Measurements from ENCODE around the gene TENM4. TPM values are rescaled to one million over a fixed set of nuclear protein-coding genes. Genes with fewer than 3 reads are reported as not detected.

TENM4 gene
- total RNA-seq, 2 experiments from 2014 or later = not detected

- intact Hi-C loops (cut with micrococcal nuclease) = no loop called here
- POLR2A ChIA-PET = no interaction called here
Observed at GRCh38 chr11:79050786-79051185, 390.0 kb downstream of the TENM4 start.

GRCh38 chr11:79049741-79050179, 391.1 kb downstream of the TENM4 start:
- intact Hi-C loops (cut with micrococcal nuclease) = no loop called here
- Mint-ChIP-seq H3K9me3 (no peaks in the 10 kb centered on the region), H3K4me3 (no peak overlapping the region), H3K4me1 (ENCODE audit: low read depth) (peaks cover 3% of the 10 kb centered on the region), H3K27me3 (peaks cover 2% of the 10 kb centered on the region), H3K36me3 (no peaks in the 10 kb centered on the region), H3K27ac (no peak overlapping the region)
- POLR2A ChIA-PET = no interaction called here
- CTCF ChIA-PET = no interaction called here
- no peak for DNase-seq

More at GRCh38 chr11:79050786-79051185, 390.0 kb downstream of the TENM4 start:
- no peak overlapping the region for H3K27ac Mint-ChIP-seq
- H3K4me3 Mint-ChIP-seq = no peak overlapping the region
- H3K36me3 Mint-ChIP-seq = no peaks in the 10 kb centered on the region
- DNase-seq = no peak
- H3K27me3 Mint-ChIP-seq = peaks cover under 1% of the 10 kb centered on the region
- CTCF ChIA-PET = no interaction called here
- peaks cover 1% of the 10 kb centered on the region for H3K4me1 Mint-ChIP-seq (ENCODE audit: low read depth)
- no peaks in the 10 kb centered on the region for H3K9me3 Mint-ChIP-seq

- Mint-ChIP-seq H3K27me3 (peaks cover 2% of the 10 kb centered on the region), H3K27ac (no peak overlapping the region), H3K4me1 (ENCODE audit: low read depth) (peaks cover 3% of the 10 kb centered on the region), H3K4me3 (no peak overlapping the region), H3K9me3 (no peaks in the 10 kb centered on the region), H3K36me3 (no peaks in the 10 kb centered on the region)
- intact Hi-C loops (cut with micrococcal nuclease) = no loop called here
- CTCF ChIA-PET = no interaction called here
- POLR2A ChIA-PET = no interaction called here
- no peak for DNase-seq
Observed at GRCh38 chr11:79047980-79048379, 392.9 kb downstream of the TENM4 start.

DNA sequence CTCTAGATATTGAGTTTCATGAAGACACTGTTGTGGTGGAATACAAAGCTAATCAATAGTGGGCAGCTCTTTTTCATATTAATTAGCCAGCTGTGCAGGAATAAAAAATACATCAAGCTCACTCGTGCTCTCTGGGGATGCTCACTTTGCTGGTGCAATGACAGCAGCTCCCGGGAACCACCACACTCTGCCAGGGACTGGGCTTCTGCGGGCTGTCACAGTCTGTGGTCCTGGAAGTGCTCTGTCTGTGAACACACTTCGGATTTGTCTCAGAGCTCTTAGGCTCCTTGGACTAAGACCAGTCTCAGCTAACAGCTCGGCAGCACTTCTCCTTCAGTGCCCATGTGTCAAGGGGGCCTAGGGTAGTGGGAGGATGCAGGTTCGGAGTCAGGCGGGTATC, 393.5 kb downstream of the TENM4 start:
- ChIA-PET POLR2A (no interaction called here), CTCF (no interaction called here)
- H3K27me3 Mint-ChIP-seq = peaks cover 2% of the 10 kb centered on the region
- H3K36me3 Mint-ChIP-seq = no peaks in the 10 kb centered on the region
- no peak for DNase-seq
- H3K4me3 Mint-ChIP-seq = no peak overlapping the region
- no peaks in the 10 kb centered on the region for H3K9me3 Mint-ChIP-seq
- intact Hi-C loops (cut with micrococcal nuclease) = no loop called here
- H3K4me1 Mint-ChIP-seq (ENCODE audit: low read depth) = peaks cover 3% of the 10 kb centered on the region
- H3K27ac Mint-ChIP-seq = no peak overlapping the region

DNA sequence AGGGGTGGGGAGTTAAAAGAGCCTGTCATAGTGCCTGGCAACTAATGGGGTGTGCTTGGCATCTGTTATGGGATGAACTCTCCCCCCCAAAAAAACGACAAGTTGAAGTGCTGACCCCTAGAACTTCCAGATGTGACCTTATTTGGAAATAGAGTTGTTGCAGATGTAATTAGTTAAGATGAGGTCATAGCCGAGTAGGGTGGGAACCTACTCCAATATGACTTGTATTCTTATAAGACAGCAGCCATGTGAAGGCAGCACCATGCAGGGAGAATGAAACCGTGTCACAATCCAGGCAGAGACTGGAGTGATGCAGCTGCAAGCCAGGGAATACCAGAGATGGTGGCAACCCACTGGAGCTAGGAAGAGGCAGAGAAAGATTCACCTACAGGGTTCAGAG, 394.5 kb downstream of the TENM4 start:
- ChIA-PET CTCF (no interaction called here), POLR2A (no interaction called here)
- H3K4me1 Mint-ChIP-seq (ENCODE audit: low read depth) = peaks cover 3% of the 10 kb centered on the region
- no peaks in the 10 kb centered on the region for H3K36me3 Mint-ChIP-seq
- H3K27me3 Mint-ChIP-seq = peaks cover 2% of the 10 kb centered on the region
- intact Hi-C loops (cut with micrococcal nuclease) = no loop called here
- DNase-seq = no peak
- no peak overlapping the region for H3K4me3 Mint-ChIP-seq
- H3K27ac Mint-ChIP-seq = no peak overlapping the region
- no peaks in the 10 kb centered on the region for H3K9me3 Mint-ChIP-seq

DNA sequence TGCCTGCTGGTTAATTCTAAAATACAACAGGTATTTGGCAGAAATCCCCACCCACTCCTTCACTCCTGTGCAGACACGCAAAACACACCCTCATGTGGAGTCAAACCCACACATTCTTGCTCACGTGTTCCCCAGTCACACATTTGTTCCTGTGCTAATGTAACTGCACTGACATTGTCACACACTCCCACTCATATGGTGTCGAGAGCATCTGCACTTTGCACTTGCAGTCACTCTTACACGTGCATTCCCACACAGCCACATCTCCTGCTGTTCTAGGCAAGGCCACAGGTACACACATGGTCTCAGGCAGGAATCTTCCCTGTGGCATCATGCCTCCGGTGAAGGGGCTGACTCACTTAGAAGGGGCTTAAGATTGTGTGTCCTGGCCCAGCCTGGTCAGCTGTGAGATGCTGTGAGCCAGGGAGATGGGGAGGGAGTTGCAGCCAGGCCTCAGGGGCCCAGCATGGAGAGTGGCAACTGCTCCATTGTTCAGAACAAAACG, 395.0 kb downstream of the TENM4 start:
- H3K4me3 Mint-ChIP-seq = no peak overlapping the region
- ChIA-PET POLR2A (no interaction called here), CTCF (no interaction called here)
- intact Hi-C loops (cut with micrococcal nuclease) = no loop called here
- peaks cover 3% of the 10 kb centered on the region for H3K4me1 Mint-ChIP-seq (ENCODE audit: low read depth)
- H3K36me3 Mint-ChIP-seq = no peaks in the 10 kb centered on the region
- H3K27ac Mint-ChIP-seq = no peak overlapping the region
- H3K9me3 Mint-ChIP-seq = no peaks in the 10 kb centered on the region
- DNase-seq = no peak
- peaks cover 2% of the 10 kb centered on the region for H3K27me3 Mint-ChIP-seq

DNA sequence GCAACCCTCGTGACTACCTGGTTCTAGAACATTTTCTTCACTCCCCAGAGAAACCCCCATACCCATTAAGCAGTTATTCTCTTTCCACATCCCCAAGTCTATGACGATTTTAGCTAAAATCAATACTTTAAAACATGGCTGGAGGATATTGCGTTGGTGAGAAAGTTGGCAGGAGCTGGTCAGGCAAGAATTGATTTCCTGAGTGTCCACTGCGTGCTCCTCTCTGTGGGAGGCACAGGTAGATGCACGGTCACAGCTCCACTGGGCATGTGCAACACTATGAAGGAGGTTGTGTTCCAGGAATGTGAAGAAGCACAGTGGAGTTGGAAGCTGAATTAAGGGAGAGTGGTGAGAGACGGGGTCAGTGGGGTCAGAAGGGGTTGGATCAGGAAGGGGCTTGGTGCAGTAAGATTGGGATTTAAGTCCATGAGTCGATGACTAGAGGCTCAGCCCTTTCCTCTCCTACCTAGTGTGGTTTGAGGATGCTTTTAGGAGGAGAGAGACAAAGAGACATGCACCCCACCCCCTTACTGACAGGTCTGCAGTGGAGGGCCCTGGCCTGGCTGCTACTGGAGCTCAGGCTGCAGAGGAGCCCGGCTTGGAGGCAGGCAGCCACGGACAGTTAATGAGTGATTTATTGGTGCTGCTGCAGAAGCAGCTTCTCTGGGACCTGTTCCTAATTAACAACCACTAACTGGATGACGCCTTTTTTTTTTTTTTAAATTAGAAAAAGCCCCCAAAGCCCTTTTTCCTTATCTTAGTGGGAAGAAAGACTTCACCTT, 395.6 kb downstream of the TENM4 start:
- H3K27ac Mint-ChIP-seq = no peak overlapping the region
- ChIA-PET POLR2A (no interaction called here), CTCF (no interaction called here)
- peaks cover 3% of the 10 kb centered on the region for H3K4me1 Mint-ChIP-seq (ENCODE audit: low read depth)
- H3K9me3 Mint-ChIP-seq = no peaks in the 10 kb centered on the region
- no peak for DNase-seq
- intact Hi-C loops (cut with micrococcal nuclease) = no loop called here
- H3K4me3 Mint-ChIP-seq = no peak overlapping the region
- H3K36me3 Mint-ChIP-seq = no peaks in the 10 kb centered on the region
- H3K27me3 Mint-ChIP-seq = peaks cover 2% of the 10 kb centered on the region

DNA sequence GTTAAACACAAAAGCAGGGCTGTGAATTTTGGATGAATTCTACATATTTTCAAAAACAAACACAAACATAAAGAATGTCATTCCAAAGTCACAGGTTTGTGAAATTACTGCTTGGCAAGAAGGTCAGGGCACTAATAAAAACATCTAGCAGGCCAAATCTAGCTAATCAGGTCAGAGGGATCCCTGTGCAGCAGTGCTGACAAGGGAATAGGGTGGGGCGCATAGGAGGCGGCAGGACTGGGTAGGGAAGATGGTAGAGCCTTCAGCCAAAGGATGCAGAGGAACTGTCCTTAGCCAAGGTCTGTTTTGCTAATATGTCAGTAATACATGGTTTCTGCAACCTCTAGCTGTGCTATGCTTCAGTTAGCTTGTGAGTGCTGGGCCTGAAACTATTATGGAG, 396.6 kb downstream of the TENM4 start:
- POLR2A ChIA-PET = no interaction called here
- Mint-ChIP-seq H3K4me3 (no peak overlapping the region), H3K36me3 (no peaks in the 10 kb centered on the region), H3K9me3 (no peaks in the 10 kb centered on the region), H3K27ac (no peak overlapping the region), H3K27me3 (peaks cover 2% of the 10 kb centered on the region), H3K4me1 (ENCODE audit: low read depth) (peaks cover 3% of the 10 kb centered on the region)
- CTCF ChIA-PET = no interaction called here
- intact Hi-C loops (cut with micrococcal nuclease) = no loop called here
- no peak for DNase-seq

DNA sequence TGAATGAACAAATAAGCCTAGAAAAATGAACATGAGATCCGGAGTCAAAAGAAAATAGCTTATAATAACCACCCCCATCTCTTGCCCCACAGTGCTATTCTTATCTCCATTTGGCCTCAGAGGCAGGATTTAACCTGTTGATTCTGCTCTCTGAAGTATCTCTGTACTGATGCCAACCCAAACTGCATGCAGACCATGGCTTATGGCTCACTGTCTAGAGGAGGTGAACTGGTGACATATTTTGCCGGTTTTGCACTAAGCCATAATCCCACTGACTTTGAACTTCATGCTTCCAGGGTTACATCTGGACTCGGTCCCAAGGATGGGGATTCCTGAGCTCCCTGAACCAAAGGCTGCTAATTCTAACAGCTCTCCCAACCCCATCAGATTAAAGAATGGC, 397.1 kb downstream of the TENM4 start:
- H3K4me3 Mint-ChIP-seq = no peak overlapping the region

GRCh38 chr11:79042824-79043223, 398.0 kb downstream of the TENM4 start:
- H3K27me3 Mint-ChIP-seq = peaks cover 2% of the 10 kb centered on the region
- CTCF ChIA-PET = no interaction called here
- POLR2A ChIA-PET = no interaction called here
- intact Hi-C loops (cut with micrococcal nuclease) = no loop called here
- H3K4me3 Mint-ChIP-seq = no peak overlapping the region
- no peak overlapping the region for H3K27ac Mint-ChIP-seq
- DNase-seq = no peak
- peaks cover 3% of the 10 kb centered on the region for H3K4me1 Mint-ChIP-seq (ENCODE audit: low read depth)
- no peaks in the 10 kb centered on the region for H3K36me3 Mint-ChIP-seq
- H3K9me3 Mint-ChIP-seq = no peaks in the 10 kb centered on the region

More for the DNA sequence above, 397.1 kb downstream of the TENM4 start:
- intact Hi-C loops (cut with micrococcal nuclease) = no loop called here
- no peaks in the 10 kb centered on the region for H3K9me3 Mint-ChIP-seq
- H3K4me1 Mint-ChIP-seq (ENCODE audit: low read depth) = peaks cover 3% of the 10 kb centered on the region
- no peak for DNase-seq
- no peak overlapping the region for H3K27ac Mint-ChIP-seq
- POLR2A ChIA-PET = no interaction called here
- H3K36me3 Mint-ChIP-seq = no peaks in the 10 kb centered on the region
- CTCF ChIA-PET = no interaction called here
- H3K27me3 Mint-ChIP-seq = peaks cover 2% of the 10 kb centered on the region

DNA sequence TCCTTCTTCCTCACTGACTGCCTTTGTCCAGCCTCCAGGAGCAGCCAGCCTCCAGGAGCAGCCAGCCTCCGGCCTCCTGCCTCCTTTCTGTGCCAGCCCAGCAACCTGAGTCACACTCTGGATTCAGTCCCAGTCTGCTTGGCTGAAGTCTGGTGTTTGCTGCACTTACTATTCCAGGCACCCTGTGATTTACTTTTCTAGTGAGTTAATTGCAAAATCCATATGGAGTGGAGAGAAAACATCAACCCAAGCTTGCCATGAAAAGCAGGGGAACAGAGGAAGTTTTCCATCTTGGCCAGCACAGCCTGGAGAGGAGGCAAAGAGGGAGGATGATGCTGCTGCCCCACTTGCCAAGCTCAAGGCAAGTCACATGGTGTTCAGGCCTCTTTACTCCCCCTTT, 400.5 kb downstream of the TENM4 start:
- intact Hi-C loops (cut with micrococcal nuclease) = no loop called here
- ChIA-PET CTCF (no interaction called here), POLR2A (no interaction called here)
- no peak overlapping the region for H3K4me3 Mint-ChIP-seq
- H3K27ac Mint-ChIP-seq = no peak overlapping the region
- no peaks in the 10 kb centered on the region for H3K9me3 Mint-ChIP-seq
- no peak for DNase-seq
- H3K4me1 Mint-ChIP-seq (ENCODE audit: low read depth) = no peaks in the 10 kb centered on the region
- H3K36me3 Mint-ChIP-seq = no peaks in the 10 kb centered on the region
- H3K27me3 Mint-ChIP-seq = peaks cover 3% of the 10 kb centered on the region

- no peak for DNase-seq
- Mint-ChIP-seq H3K9me3 (no peaks in the 10 kb centered on the region), H3K36me3 (no peaks in the 10 kb centered on the region), H3K27ac (no peak overlapping the region), H3K27me3 (peaks cover 3% of the 10 kb centered on the region), H3K4me1 (ENCODE audit: low read depth) (no peaks in the 10 kb centered on the region), H3K4me3 (no peak overlapping the region)
- ChIA-PET CTCF (no interaction called here), POLR2A (no interaction called here)
- intact Hi-C loops (cut with micrococcal nuclease) = no loop called here
Observed at GRCh38 chr11:79039122-79039521, 401.7 kb downstream of the TENM4 start.

DNA sequence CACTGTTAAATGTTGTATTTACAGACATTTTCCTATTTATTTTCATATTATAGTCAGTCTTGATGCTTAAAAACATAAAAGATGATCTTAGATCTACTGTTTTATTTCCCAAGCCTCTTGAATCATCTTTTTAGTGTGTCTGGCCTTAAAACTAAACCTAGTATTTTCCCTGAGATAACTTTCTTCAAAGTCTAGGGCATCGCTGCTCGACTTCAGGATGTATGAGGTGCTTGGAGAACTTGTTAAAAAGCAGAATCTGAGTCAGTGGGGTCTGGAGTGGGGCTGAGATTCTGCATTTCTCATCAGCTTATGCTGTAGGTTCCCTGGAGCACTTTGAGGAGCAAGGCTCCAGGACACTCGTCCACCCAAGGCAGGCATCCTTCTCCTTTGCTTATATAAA, 404.9 kb downstream of the TENM4 start:
- Mint-ChIP-seq H3K27ac (no peak overlapping the region), H3K27me3 (peaks cover 5% of the 10 kb centered on the region), H3K4me3 (no peak overlapping the region), H3K36me3 (no peaks in the 10 kb centered on the region), H3K9me3 (no peaks in the 10 kb centered on the region), H3K4me1 (ENCODE audit: low read depth) (no peaks in the 10 kb centered on the region)
- ChIA-PET POLR2A (no interaction called here), CTCF (no interaction called here)
- no peak for DNase-seq
- intact Hi-C loops (cut with micrococcal nuclease) = no loop called here
